Naive thymus-derived CD4-positive, alpha-beta T cell (primary cell): Measurements from ENCODE around the gene IL6R. TPM values are rescaled to one million over a fixed set of nuclear protein-coding genes. Genes with fewer than 3 reads are reported as not detected.

Source experiments
- ATAC-seq: fragments of 150-1000 bp; cut with Tn5 transposase; 2 replicates; pipeline ENCODE4 v1.10.0; 2021; ENCODE audit warnings: mild to moderate bottlenecking, moderate library complexity
- CTCF ChIA-PET: fragments of 350-600 bp; sonication (Branson Sonifier 250); formaldehyde crosslinking; loops from one replicate; lab custom pipeline; 2021; ENCODE audit warnings: antibody characterized with exemption; lab: Charles Lee
- POLR2A ChIA-PET: fragments of 350-600 bp; sonication (Branson Sonifier 250); formaldehyde crosslinking; loops from one replicate; lab custom pipeline; 2021; ENCODE audit warnings: antibody characterized with exemption, inconsistent platforms; lab: Charles Lee
- DNase-seq, 9 donors: peaks; one replicate each; pipeline versions ENCODE4 v3.0.0 to v3.0.0-alpha.2; 2020 to 2022; ENCODE audit warnings: mixed read lengths in 1 of 9
- H3K27ac ChIP-seq: one replicate; pipeline ENCODE4 v1.7.0; 2013; ENCODE audit warnings: mild to moderate bottlenecking, low read depth, low read length, moderate library complexity
- H3K27me3 ChIP-seq, 2 donors: one replicate each; pipeline ENCODE4 v1.7.0; 2013; ENCODE audit warnings: low read length in 2 of 2, mild to moderate bottlenecking in 2 of 2, moderate library complexity in 2 of 2; ENCODE audit not compliant: control insufficient read depth in 2 of 2, insufficient read depth in 2 of 2
- H3K36me3 ChIP-seq, 3 experiments: 1 replicate in 2 of 3; 2 replicates in 1 of 3; pipeline ENCODE4 v1.7.0; 2013; ENCODE audit warnings: low read length in 3 of 3, mild to moderate bottlenecking in 3 of 3, moderate library complexity in 1 of 3; ENCODE audit not compliant: insufficient read depth in 3 of 3, control insufficient read depth in 2 of 3
- H3K4me1 ChIP-seq, 2 donors: one replicate each; pipeline ENCODE4 v1.7.0; 2013; ENCODE audit warnings: low read length in 2 of 2, mild to moderate bottlenecking in 2 of 2, moderate library complexity in 1 of 2; ENCODE audit not compliant: control insufficient read depth in 2 of 2, insufficient read depth in 2 of 2
- H3K4me3 ChIP-seq: 2 replicates; pipeline ENCODE4 v1.7.0; 2013; ENCODE audit warnings: mild to moderate bottlenecking, low read length
- H3K9me3 ChIP-seq, 3 experiments: 1 replicate in 2 of 3; 2 replicates in 1 of 3; pipeline ENCODE4 v1.7.0; 2013; ENCODE audit warnings: low read length in 3 of 3; ENCODE audit not compliant: control insufficient read depth in 2 of 3
- H3K27ac Mint-ChIP-seq, 9 donors: one replicate each; pipeline ENCODE4 v1.8.0; 2020 to 2022; ENCODE audit warnings: mixed read lengths in 9 of 9, mild to moderate bottlenecking in 8 of 9, moderate library complexity in 5 of 9, inconsistent platforms in 2 of 9
- H3K27me3 Mint-ChIP-seq, 5 donors: one replicate each; pipeline ENCODE4 v1.8.0; 2021 to 2022; ENCODE audit warnings: mixed read lengths in 5 of 5, mild to moderate bottlenecking in 1 of 5
- H3K36me3 Mint-ChIP-seq, 5 donors: one replicate each; pipeline ENCODE4 v1.8.0; 2020 to 2022; ENCODE audit warnings: mixed read lengths in 5 of 5, mild to moderate bottlenecking in 3 of 5, inconsistent platforms in 1 of 5
- H3K4me1 Mint-ChIP-seq, 7 donors: one replicate each; pipeline ENCODE4 v1.8.0; 2020 to 2022; ENCODE audit warnings: mixed read lengths in 7 of 7, mild to moderate bottlenecking in 3 of 7, inconsistent platforms in 1 of 7
- H3K4me3 Mint-ChIP-seq, 10 donors: one replicate each; pipeline ENCODE4 v1.8.0; 2020 to 2022; ENCODE audit warnings: mild to moderate bottlenecking in 10 of 10, mixed read lengths in 10 of 10, moderate library complexity in 6 of 10, inconsistent platforms in 2 of 10
- H3K9me3 Mint-ChIP-seq, 11 donors: one replicate each; pipeline ENCODE4 v1.8.0; 2020 to 2022; ENCODE audit warnings: mixed read lengths in 11 of 11, mild to moderate bottlenecking in 4 of 11, inconsistent platforms in 1 of 11, moderate library complexity in 1 of 11
- intact Hi-C, 2 donors: fragments of 100-400 bp; cut with micrococcal nuclease; formaldehyde crosslinking; loops; one replicate each; pipeline ENCODE4 v1.15.1; 2023
- polyA plus RNA-seq, 2 donors: library from polyadenylated mRNA; unstranded; fragments of 300-500 nt; fragmentation: Illumina TruSeq; gene quantifications; one replicate each; pipeline ENCODE4 v1.2.3, GENCODE V29; 2021
- total RNA-seq, 6 experiments: library from RNA in 5 of 6; stranded (reverse) in 5 of 6; gene quantifications; 1 replicate in 5 of 6; 2 replicates in 1 of 6; pipeline ENCODE4 v1.2.3 and lab custom pipeline; 2021 to 2026

The IL6R gene
- total and polyA plus RNA-seq, 7 experiments from 2014 or later = 5.2 to 91.6 (median 77.8) TPM

DNA sequence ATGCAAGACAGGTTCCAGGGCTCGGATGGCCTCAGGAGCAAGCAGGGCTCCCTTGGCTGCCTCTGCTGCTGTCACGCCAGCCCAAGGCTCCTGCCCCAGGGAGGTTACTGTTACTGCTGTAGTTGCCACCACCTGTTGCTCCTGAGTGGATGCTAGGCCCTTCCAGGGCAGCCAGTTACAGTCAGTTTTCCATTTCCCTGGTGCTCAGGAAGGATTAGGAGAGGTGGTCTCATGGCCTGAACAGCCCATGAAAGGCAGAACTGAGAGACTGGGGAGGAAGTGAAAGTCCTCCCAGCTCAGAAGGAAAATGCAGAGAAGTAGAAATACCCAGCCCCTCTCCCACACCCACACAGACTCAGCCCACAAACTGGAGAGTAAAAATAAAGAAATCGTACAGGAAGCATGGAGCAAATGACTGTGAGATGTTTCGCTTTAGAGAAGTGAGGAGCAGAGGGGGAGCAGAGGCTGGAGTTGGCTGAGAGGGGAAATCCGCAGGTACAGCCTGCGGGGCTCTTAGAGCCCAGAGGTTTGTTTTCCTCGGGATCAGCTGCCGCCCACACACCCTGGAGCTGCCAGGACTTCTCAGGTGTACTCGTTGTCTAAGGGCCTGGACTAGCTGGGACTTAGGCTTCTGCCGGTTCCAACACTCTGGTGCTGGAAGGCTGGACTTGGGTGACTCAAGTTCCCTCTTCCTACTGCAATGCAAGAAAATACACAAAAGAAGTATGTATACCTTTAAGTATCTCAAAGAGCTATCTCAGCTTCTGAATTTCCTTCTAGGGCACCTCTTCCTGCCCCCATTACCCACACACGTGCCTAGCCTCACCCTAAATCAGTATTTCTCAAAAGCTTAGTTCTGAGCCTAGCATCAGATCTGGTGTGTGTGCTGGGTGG lies 2.3 kb downstream of the IL6R start:
- peaks cover 40 to 63% of the 10 kb centered on the region in 2 donors for H3K4me1 ChIP-seq
- DNase-seq = peak in 8 of 9 donors; percentile 19 to 71 (median 48)
- H3K27ac ChIP-seq = peak overlapping the region; percentile 75
- Mint-ChIP-seq H3K4me3 (peak overlapping the region; percentile 88 to 98 (median 96)), H3K4me1 (peaks cover 57 to 76% (median 71%) of the 10 kb centered on the region in 7 donors), H3K36me3 (peaks cover 3 to 11% (median 4%) of the 10 kb centered on the region in 5 donors), H3K9me3 (no peaks in the 10 kb centered on the region), H3K27me3 (peaks cover 0 to 4% (median 0%) of the 10 kb centered on the region in 5 donors), H3K27ac (peak overlapping the region; percentile 84 to 99 (median 95))
- no peaks in the 10 kb centered on the region for H3K9me3 ChIP-seq
- H3K36me3 ChIP-seq = peaks cover 0 to 14% (median 0%) of the 10 kb centered on the region in 3 experiments
- CTCF ChIA-PET = interaction anchor here (0.5 to 7.1 kb wide), 14 partner anchors 9 to 139 kb away, joined by 3 to 44 read pairs (median 4); partner anchors contain the start of gene ATP8B2
- intact Hi-C loops = loop anchor here (1.0 to 10.0 kb wide), 8 partner anchors 12 to 547 kb away; partner anchors contain the start of genes HAX1 (in 1 of the 2), PBXIP1 (in 1 of the 2) and UBE2Q1 (in 1 of the 2)
- peak overlapping the region; percentile 72 for H3K4me3 ChIP-seq
- POLR2A ChIA-PET = interaction anchor here (0.7 to 8.8 kb wide), 24 partner anchors 10 to 554 kb away, joined by 3 to 159 read pairs (median 4); partner anchors contain the start of genes ATP8B2, HAX1 and PYGO2
- H3K27me3 ChIP-seq = no peaks in the 10 kb centered on the region
- peak; percentile 32 for ATAC-seq

DNA sequence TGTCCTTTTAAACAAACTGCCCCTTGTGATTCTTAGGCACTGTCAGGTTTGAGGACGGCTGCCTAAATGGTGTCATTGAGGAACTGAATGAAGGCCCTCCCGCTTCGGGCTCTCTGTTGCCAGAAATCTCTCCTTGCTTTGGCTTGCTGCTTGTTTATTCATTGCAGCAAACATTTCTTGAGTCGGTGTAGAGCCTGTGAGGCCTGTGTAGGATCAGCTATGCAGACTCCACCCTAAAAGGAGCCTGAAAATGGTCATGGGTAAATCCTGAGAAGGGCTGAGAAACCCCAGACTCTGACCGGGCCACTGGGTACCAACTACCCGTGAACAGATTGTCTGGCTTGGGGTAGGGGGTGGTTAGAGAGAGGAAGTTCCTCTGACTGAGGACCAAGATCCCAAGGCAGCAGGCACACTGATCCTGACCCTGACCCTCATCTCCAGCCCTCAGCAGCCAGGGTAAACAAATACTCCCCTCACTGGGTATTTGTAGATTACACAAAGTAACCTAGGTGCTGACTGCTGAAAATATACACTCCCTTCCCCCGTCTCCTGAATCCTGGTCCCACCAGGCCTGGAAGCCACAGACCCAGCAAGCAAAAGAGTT lies 3.1 kb downstream of the IL6R start:
- peak overlapping the region; percentile 75 for H3K27ac ChIP-seq
- ChIA-PET CTCF (interaction anchor here (0.8 to 7.1 kb wide), 10 partner anchors 8 to 83 kb away, joined by 3 to 44 read pairs (median 7); partner anchors contain the start of gene ATP8B2), POLR2A (interaction anchor here (0.8 to 8.8 kb wide), 19 partner anchors 10 to 553 kb away, joined by 3 to 159 read pairs (median 4); partner anchors contain the start of genes ATP8B2, HAX1 and PYGO2)
- DNase-seq = no peak
- Mint-ChIP-seq H3K4me3 (peak overlapping the region; percentile 88 to 98 (median 96)), H3K9me3 (no peaks in the 10 kb centered on the region), H3K36me3 (peaks cover 3 to 11% (median 4%) of the 10 kb centered on the region in 5 donors), H3K27ac (peak overlapping the region; percentile 58 to 99 (median 95)), H3K27me3 (peaks cover 0 to 4% (median 0%) of the 10 kb centered on the region in 5 donors), H3K4me1 (peaks cover 51 to 74% (median 67%) of the 10 kb centered on the region in 7 donors)
- H3K4me3 ChIP-seq = peak overlapping the region; percentile 72
- ATAC-seq = no peak
- H3K36me3 ChIP-seq = peaks cover 0 to 14% (median 0%) of the 10 kb centered on the region in 3 experiments
- H3K4me1 ChIP-seq = peaks cover 31 to 59% of the 10 kb centered on the region in 2 donors
- intact Hi-C loops = loop anchor here (5.0 to 10.0 kb wide), 3 partner anchors 56 to 547 kb away; partner anchors contain the start of genes PBXIP1 (in 1 of the 2) and UBE2Q1 (in 1 of the 2)
- no peaks in the 10 kb centered on the region for H3K27me3 ChIP-seq
- no peaks in the 10 kb centered on the region for H3K9me3 ChIP-seq

DNA sequence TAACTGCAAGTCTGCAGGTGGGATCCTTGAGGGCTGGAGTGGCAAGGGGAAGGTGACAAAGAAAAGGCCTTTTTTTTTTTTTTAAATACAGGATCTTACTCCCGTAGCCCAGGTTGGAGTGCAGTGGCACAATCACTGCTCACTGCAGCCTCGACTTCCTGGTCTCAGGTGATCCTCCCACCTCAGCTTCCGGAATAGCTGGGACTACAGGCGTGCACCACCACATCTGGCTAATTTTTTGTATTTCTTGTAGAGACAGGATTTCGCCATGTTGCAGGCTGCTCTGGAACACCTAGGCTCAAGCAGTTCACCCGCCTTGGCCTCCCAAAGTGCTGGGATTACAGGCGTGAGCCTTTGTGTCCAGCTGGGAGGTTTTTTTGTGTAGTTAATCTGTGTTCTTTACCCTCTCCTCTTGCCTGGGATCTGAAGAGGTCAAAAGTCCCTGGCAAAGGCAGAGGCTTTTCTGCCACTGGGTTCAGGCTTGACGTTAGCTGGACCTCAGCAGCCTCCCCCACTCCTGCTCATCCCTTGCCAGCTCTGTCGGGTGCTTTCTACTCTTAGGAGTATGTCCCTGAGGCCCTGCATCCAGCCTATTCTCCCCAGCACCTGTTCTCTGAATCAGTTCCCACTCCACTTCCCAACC lies 5.2 kb downstream of the IL6R start:
- Mint-ChIP-seq H3K27ac (peak overlapping the region; percentile 27 to 99 (median 95)), H3K4me3 (peak overlapping the region; percentile 11 to 98 (median 94)), H3K27me3 (peaks cover 0 to 4% (median 0%) of the 10 kb centered on the region in 5 donors), H3K9me3 (no peaks in the 10 kb centered on the region), H3K36me3 (peaks cover 4 to 23% (median 4%) of the 10 kb centered on the region in 5 donors), H3K4me1 (peaks cover 50 to 77% (median 62%) of the 10 kb centered on the region in 7 donors)
- peak overlapping the region; percentile 75 for H3K27ac ChIP-seq
- no peaks in the 10 kb centered on the region for H3K9me3 ChIP-seq
- DNase-seq (peak in 2 of 9 donors; percentile 22 to 29), ATAC-seq (no peak)
- peaks cover 15 to 59% of the 10 kb centered on the region in 2 donors for H3K4me1 ChIP-seq
- POLR2A ChIA-PET = interaction anchor here (0.6 to 8.8 kb wide), 8 partner anchors 8 to 148 kb away, joined by 3 to 159 read pairs (median 4); no protein-coding TSS in a partner anchor
- CTCF ChIA-PET = interaction anchor here (0.6 to 2.1 kb wide), 7 partner anchors 10 to 372 kb away, joined by 3 to 9 read pairs (median 4); no protein-coding TSS in a partner anchor
- peak overlapping the region; percentile 11 for H3K4me3 ChIP-seq
- peaks cover 0 to 19% (median 6%) of the 10 kb centered on the region in 3 experiments for H3K36me3 ChIP-seq
- intact Hi-C loops = no loop called here
- no peaks in the 10 kb centered on the region for H3K27me3 ChIP-seq

DNA sequence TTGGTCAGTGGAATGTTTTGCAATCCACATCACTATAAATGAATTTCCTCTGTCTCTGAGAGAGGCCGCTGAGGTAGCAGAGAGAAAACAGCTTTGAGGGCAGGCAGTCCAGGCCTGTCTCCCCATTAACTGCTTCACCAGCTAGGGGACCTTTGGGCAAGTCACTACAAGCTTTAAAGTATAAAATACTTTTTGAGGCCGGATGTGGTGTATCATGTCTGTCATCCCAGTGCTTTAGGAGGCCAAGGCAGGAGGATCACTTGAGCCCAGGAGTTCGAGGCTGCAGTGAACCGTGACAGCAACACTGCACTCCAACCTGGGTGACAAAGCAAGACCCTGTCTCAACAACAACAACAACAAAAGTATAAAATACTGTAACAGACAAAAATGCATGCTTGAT lies 6.4 kb downstream of the IL6R start:
- H3K4me1 ChIP-seq = peaks cover 11 to 71% of the 10 kb centered on the region in 2 donors
- ChIA-PET CTCF (interaction anchor here (0.8 kb wide), 1 partner anchor 10 kb away, joined by 6 read pairs; no protein-coding TSS in a partner anchor), POLR2A (interaction anchor here (1.4 to 8.8 kb wide), 3 partner anchors 6 to 31 kb away, joined by 3 to 159 read pairs (median 5); no protein-coding TSS in a partner anchor)
- no peaks in the 10 kb centered on the region for H3K27me3 Mint-ChIP-seq
- intact Hi-C loops = no loop called here
- peak overlapping the region in 8 of 10 donors; percentile 20 to 97 (median 86) for H3K4me3 Mint-ChIP-seq
- no peak for ATAC-seq
- peak overlapping the region; percentile 75 for H3K27ac ChIP-seq
- H3K36me3 ChIP-seq = peaks cover 0 to 12% (median 6%) of the 10 kb centered on the region in 3 experiments
- H3K36me3 Mint-ChIP-seq = peaks cover 4 to 25% (median 4%) of the 10 kb centered on the region in 5 donors
- no peak for DNase-seq
- no peaks in the 10 kb centered on the region for H3K27me3 ChIP-seq
- H3K9me3 ChIP-seq = no peaks in the 10 kb centered on the region
- H3K4me1 Mint-ChIP-seq = peaks cover 42 to 89% (median 65%) of the 10 kb centered on the region in 7 donors
- no peak overlapping the region for H3K4me3 ChIP-seq
- H3K9me3 Mint-ChIP-seq = no peaks in the 10 kb centered on the region
- peak overlapping the region in 8 of 9 donors; percentile 63 to 98 (median 92) for H3K27ac Mint-ChIP-seq

DNA sequence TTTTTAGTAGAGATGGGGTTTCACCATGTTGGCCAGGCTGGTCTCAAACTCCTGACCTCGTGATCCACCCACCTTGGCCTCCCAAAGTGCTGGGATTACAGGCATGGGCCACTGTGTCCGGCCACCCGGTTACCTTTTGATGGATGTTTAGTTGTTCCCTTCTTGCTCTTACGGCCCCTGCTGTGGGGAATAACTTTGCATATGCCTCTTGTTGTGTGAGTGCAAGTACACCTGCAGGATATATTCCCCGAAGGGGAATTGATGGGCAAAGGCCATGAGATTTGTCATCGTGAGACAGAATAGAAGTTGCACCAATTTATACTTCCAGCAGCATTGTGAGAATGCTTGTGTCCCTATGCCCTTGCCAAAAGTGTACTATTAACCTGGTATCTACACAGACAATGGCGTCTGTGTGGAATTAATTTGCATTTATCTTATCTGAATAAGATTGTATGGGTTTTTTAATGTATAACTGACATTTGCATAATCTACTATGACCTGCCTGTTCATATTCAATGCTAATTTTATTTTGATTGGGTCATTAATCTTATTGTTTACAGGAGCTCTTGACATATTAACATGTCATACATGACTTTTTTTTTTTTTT lies 8.1 kb downstream of the IL6R start:
- DNase-seq (no peak), ATAC-seq (no peak)
- intact Hi-C loops = no loop called here
- H3K4me1 ChIP-seq = peaks cover 4 to 79% of the 10 kb centered on the region in 2 donors
- Mint-ChIP-seq H3K27me3 (no peaks in the 10 kb centered on the region), H3K4me1 (peaks cover 29 to 100% (median 74%) of the 10 kb centered on the region in 7 donors), H3K27ac (peak overlapping the region in 8 of 9 donors; percentile 57 to 98 (median 86)), H3K9me3 (no peaks in the 10 kb centered on the region), H3K36me3 (peaks cover 4 to 27% (median 4%) of the 10 kb centered on the region in 5 donors), H3K4me3 (peak overlapping the region in 7 of 10 donors; percentile 21 to 66 (median 41))
- H3K27me3 ChIP-seq = no peaks in the 10 kb centered on the region
- H3K27ac ChIP-seq = peak overlapping the region; percentile 6
- ChIA-PET CTCF (interaction anchor here (0.7 to 1.4 kb wide), 2 partner anchors 28 to 48 kb away, joined by 3 to 5 read pairs; no protein-coding TSS in a partner anchor), POLR2A (interaction anchor here (8.9 kb wide), 1 partner anchor 6 kb away, joined by 159 read pairs; the partner anchor contains the start of gene IL6R)
- H3K9me3 ChIP-seq = no peaks in the 10 kb centered on the region
- no peak overlapping the region for H3K4me3 ChIP-seq
- H3K36me3 ChIP-seq = peaks cover 0 to 12% (median 6%) of the 10 kb centered on the region in 3 experiments
